Ureter (tissue), 1 donor: ENCODE measurements around the gene CPNE4. TPM values are rescaled to one million over a fixed set of nuclear protein-coding genes. Genes with fewer than 3 reads are reported as not detected.
"Not testable (repeated sequence)": the region's sequence is repeated elsewhere in the genome, so short reads cannot be mapped to it uniquely, and the experiment has no call there.

Source experiments
- DNase-seq: peaks from one replicate; pipeline ENCODE4 v3.0.0-alpha.2; 2020; ENCODE audit warnings: low spot score
- total RNA-seq: library from RNA; stranded (reverse); gene quantifications from one replicate; pipeline ENCODE4 v1.2.4, GENCODE V29; 2023
- donor health status: DM: yes; HTN: yes; CAD: no.

CPNE4 gene
- total RNA-seq, 1 donor from 2014 or later = 1.9 TPM

GRCh38 chr3:131960324-131960723 is 74.5 kb downstream of the CPNE4 start:
- no peak for DNase-seq

GRCh38 chr3:131957980-131958379 is 76.8 kb downstream of the CPNE4 start:
- no peak for DNase-seq

DNA sequence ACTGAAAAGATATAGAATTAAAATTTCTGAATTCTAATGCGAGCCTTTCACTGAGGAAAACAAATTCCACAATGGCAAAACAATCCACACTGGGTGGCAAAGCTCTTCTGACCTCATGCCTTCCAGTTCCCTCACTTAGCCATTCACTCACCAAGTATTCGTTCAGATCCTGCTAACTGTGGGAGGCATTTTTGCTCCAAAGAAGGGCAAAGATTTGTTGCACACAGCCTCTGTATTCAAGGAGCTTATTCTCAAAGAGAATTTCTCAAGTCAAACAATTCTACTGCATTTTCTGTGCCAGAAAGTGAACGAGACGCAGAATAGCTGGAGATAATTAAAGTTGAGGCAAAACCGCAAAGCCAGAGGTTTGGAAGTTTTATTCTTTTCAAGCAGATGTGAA is 77.3 kb downstream of the CPNE4 start:
- no peak for DNase-seq

DNA sequence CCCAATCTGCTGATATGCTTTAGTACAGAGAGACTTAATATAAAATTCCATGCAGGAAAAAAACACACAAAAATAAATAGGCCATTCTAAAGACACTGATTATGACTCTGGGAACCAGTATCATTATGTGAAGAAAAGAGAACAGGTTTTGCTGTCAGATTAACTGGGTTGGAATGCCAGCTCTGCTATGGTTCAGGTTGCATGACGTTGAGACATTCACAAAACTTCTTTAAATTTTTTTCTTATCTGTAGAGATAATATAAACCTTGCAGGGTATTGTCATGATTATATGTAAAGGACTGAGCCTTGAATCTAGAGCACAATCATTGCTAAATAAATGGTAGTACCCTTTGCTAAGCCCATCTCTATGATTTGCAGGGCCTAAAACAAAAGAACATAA is 86.0 kb downstream of the CPNE4 start:
- DNase-seq = no peak

- DNase-seq = no peak
Observed at GRCh38 chr3:131944676-131945075, 90.1 kb downstream of the CPNE4 start.

DNA sequence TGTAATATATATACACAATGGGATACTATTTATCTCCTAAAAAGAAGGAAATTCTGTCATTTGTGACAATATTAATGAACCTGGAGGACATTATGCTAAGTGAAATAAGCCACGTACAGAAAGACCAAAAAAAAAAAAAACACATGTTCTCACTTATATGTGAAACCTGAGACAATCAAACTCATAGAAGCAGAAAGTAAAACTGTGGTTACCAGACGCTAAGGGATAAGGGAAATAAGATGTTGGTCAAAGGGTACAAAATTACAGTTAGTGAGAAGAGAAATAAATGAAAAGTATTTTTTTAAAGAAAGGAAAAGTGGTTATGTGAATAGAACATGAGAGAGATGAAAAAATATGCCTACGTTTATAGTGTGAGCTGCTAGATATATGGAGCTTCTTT is 101.1 kb downstream of the CPNE4 start:
- DNase-seq = no peak

DNA sequence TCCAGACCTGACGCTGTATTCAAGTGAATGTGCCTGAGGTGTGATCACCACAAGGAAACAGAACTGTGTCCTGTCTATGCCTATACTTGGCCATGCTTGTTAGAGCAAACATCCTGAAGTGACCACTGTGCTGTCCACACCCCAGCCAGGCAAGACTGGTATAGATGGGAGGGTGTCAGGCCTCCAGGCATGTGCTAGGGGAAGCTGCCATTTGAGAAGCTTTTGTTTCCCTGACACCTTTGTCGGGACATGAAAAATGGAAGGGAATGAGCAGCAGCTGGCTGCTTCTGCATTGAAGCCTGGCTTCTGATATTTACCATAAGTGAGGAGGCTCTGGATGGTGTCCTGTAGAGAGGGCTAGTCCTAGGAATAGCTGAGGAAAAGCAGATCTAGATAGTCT is 106.2 kb downstream of the CPNE4 start:
- DNase-seq = no peak

DNA sequence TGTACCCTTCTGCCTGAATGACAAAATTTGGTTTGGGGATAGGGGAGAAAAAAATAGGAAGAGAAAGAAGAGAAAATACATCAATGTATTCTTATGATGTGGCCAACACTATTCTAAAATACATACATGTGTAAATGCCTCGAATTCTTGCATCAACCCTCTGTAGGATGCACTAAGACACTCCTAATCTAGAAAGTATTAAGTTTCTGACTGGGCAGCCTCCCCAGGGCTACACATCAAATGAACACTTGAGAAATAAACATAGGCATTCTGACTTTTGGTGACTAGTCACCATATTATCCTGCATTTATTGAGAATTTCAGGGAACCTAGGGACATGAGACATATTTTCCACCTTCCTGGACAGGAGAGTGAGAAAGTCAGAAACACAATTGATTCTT is 109.2 kb downstream of the CPNE4 start:
- DNase-seq = no peak

- no peak for DNase-seq
Observed at GRCh38 chr3:131922356-131922755, 112.5 kb downstream of the CPNE4 start.

GRCh38 chr3:131917006-131917405 is 117.8 kb downstream of the CPNE4 start:
- DNase-seq = no peak

GRCh38 chr3:131914090-131914691 is 120.6 kb downstream of the CPNE4 start:
- no peak for DNase-seq

DNA sequence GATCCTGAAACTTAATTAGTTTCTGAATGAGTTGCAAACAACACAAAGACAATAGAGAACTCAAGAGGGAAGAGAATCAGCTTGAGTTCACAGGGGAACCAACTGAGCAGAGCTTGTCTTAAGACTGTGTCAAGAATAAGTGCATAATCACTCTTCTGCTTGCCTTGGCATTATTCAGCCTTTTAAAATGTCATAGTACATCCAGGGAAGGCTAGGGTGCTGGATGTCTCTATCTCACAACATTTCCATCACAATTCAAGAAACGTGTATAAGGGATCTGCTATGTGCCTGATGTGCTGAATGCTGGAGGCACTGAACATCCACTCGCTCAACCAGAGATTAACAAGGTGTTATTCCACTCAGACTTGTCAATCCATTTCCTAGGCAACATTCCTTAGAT is 122.6 kb downstream of the CPNE4 start:
- DNase-seq = no peak

DNA sequence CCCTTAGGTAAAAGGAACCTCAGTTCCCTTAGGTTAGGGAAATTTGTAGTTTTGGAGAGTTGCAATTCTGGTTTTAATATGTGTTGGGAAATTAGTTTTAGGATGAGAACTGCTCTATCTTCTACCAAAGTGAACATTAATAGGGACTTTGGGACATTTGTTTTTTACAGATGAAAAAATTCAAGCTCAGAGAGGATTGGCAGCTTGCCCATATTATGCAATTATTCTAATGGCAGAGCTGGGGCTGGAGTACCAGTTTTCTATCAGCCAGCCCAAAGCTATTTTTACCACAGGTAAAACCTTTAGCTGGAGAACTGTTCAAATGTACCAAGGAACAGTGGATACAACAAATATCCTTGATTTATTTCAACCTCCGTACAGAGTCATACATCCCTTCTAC is 127.0 kb downstream of the CPNE4 start:
- no peak for DNase-seq

DNA sequence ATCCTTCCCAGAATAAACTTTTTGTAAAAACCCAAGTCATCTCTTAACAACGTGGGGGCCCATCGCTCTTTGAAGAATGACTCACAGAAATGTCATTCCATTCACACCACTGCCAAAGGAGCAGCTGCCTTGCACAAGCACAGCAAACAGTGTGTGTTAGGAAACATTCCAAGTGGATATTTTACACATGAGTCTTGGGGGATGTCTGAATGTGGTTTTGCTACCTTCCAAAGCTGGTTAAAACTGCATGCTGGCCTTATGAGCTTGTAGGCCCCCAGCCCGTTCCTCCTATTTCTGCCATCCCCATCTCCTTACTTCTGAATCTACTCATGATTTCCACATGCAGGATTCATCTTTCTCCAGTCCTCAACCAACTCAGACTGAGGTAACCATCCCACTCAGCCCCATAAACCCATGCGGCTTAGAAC is 130.8 kb downstream of the CPNE4 start:
- DNase-seq = no peak

DNA sequence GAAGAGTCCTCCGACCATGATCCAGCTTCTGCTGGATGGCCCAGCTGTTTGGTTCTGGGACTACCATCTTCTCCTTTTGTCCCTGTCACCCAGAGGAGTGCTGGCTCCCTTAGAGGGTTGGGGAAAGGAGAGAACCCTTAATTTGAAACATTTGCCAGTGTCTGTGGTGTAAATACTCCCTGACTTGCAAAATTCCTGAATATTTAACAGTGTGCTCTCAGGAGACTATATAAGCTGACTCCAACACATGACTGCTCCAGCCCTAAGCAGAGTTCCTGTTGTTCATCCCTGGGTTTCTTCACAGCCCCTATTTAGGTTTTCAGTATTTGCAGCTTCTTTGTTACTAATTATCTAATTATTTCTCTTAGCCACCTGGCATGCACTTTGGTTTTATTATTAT is 133.1 kb downstream of the CPNE4 start:
- no peak for DNase-seq

DNA sequence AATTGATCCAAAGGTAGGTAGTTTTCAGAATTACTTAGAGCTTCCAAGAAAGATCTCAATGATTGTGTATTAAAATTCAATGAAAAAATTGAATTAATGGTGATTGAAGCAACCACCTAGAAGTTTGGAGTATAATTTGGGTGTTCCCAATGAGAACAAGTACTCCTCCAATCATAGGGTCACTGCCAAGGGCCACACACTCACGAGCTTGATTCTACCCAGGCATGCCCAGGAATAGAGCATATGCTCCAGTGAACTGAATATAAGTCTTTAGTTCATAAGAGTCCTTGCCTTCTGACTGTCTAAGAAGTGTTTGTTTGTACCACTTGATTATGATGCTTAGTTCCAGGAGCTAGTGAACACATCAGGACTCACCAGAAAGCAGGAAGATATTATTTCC is 133.9 kb downstream of the CPNE4 start:
- DNase-seq = no peak

- DNase-seq = no peak
Observed at GRCh38 chr3:131899021-131899420, 135.8 kb downstream of the CPNE4 start.

DNA sequence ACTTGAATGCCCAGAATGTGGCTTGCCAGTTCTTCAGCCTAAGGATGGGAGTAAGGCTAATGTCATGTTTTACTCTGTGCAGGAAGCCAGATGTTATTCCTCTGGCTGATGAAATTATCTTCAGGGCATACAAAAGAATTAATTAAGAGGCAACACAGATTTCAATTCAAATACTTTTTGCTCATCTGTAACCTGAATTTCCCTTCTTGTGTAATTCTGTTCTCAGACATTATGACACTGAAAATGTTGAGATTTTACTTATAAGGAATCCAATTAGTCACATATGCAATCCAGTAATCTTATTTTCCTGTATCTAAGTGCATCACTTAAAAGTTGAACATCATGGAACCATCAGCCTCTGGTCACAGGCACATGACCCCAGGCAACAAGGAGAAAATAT is 136.5 kb downstream of the CPNE4 start:
- DNase-seq = no peak

DNA sequence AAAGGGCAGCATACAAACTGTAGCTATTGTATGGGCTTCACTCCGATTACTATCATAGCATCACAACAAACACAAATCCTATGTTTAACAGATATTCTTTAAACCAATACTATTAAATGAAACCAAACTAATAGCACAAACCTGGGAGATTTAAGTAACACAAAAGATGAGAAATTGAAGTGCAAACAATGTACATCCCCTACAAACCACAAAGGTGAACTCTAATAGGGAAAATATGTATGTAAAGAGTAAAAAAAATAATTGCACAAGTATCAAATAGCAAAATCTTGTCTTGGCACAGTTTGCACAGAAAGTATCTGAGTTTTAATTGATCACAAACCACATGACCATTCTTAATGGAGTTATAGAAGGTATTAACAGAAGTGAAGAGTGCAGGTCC is 138.5 kb downstream of the CPNE4 start:
- no peak for DNase-seq

- no peak for DNase-seq
Observed at GRCh38 chr3:131895766-131896165, 139.0 kb downstream of the CPNE4 start.

DNA sequence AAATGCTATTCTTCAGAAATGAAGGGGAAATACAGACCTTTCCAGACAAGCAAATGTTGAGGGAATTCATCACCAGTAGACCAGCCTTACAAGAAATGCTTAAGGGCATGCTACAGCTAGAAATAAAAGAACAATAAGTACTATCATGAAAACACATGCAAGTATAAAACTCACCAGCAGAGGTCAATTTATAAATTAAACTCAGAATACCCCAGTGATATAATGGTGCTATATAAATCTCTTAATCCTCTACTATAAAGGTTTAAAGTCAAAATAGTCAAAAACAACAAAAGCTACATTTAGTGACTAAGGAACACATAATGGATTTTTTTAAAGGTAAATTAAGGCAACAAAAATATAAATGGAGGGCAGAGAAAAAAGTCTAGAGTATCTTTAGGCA is 142.5 kb downstream of the CPNE4 start:
- no peak for DNase-seq

- DNase-seq = not testable (repeated sequence)
Observed at GRCh38 chr3:131885871-131886270, 148.9 kb downstream of the CPNE4 start.

GRCh38 chr3:131883711-131884407 is 151.0 kb downstream of the CPNE4 start:
- DNase-seq = no peak

DNA sequence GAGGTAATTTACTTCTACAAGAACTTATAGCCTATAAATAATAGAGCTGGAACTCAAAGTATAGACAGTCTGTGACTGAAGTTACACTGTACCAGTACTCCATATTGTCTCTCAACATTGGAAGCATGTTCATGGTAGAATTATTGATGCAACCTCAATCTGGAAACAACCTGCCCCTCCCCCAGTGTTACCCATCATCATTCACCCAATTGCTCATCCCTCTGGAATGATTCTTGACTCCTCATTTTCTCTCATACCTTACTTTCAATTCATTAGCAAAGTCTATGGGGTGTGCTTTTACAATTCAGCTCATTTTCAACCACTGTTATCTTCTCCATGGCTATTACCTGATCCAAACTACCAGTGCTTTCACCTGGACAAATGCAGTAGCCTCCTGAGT is 151.7 kb downstream of the CPNE4 start:
- no peak for DNase-seq
